Keratinocyte (primary cell): ENCODE measurements around the gene CD79A.
A peak's percentile ranks its signal among the peaks of the same experiment; 100 is the strongest.

Source experiments
- EZH2 ChIP-seq: IDR thresholded peaks from one replicate; pipeline ENCODE4 v1.6.1; 2012; ENCODE audit warnings: inconsistent platforms, mild to moderate bottlenecking, low read length, moderate library complexity
- TF ChIP-seq, protein P1 (sequence below), 3 experiments: IDR thresholded peaks in 1 of 3; conservative IDR thresholded peaks in 1 of 3; optimal IDR thresholded peaks in 1 of 3; 2 replicates in 2 of 3; 3 replicates in 1 of 3; pipeline versions ENCODE3 to v1.5.1; 2011; ENCODE audit warnings: low read length in 3 of 3, mild to moderate bottlenecking in 3 of 3, moderate library complexity in 2 of 3, control low read depth in 1 of 3, inconsistent platforms in 1 of 3; ENCODE audit not compliant: insufficient read depth in 2 of 3; ENCODE audit errors: extremely low read depth in 1 of 3

DNA sequence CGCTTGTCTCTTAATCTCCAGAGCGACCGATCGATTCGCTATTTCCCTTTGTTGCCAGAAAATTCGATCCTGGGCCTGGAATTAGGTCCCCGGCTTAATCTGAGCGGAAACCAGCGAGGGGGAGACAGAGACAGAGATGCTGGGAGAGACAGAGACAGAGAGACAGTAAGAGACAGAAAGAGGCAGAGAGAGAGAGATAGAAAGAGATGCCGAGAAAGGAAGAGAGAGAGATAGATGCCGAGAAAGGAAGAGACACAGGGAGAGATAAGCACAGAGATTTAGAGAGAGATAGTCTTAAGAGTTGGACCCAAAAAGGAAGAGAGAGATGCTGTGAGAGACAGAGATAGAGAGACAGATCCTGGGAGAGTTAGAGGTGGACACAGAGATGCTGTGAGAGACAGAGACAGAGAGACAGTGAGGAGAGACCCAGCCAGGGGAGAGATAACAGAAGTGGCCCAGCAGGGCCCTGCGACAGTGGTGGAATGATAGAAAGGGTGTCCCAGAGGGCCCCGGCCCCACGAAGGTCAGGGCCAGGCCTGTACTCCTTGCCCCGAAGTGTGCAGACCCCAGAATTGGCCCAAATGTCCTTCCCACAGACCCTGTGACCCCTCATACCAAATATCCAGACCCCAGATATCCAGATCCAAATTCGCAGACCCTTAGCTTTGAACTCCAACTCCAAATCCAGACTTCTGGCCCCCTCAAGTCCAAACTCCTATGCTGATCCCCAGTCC, 49.9 kb downstream of the CD79A start:
- TF ChIP-seq, protein P1, sequence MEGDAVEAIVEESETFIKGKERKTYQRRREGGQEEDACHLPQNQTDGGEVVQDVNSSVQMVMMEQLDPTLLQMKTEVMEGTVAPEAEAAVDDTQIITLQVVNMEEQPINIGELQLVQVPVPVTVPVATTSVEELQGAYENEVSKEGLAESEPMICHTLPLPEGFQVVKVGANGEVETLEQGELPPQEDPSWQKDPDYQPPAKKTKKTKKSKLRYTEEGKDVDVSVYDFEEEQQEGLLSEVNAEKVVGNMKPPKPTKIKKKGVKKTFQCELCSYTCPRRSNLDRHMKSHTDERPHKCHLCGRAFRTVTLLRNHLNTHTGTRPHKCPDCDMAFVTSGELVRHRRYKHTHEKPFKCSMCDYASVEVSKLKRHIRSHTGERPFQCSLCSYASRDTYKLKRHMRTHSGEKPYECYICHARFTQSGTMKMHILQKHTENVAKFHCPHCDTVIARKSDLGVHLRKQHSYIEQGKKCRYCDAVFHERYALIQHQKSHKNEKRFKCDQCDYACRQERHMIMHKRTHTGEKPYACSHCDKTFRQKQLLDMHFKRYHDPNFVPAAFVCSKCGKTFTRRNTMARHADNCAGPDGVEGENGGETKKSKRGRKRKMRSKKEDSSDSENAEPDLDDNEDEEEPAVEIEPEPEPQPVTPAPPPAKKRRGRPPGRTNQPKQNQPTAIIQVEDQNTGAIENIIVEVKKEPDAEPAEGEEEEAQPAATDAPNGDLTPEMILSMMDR (optimal IDR thresholded peaks at IDR 0.05 in 1 of 3, IDR thresholded peaks at IDR 0.05 in 1 of 3, conservative IDR thresholded peaks at IDR 0.05 in 1 of 3; ENCODE audit: extremely low read depth in 1 of 3, insufficient read depth in 2 of 3, low read length in 3 of 3) = no peak
- peak; percentile 90 for TF ChIP-seq EZH2
